IMR-90 (cell line): ENCODE measurements around the gene GLTPD2. TPM values are rescaled to one million over a fixed set of nuclear protein-coding genes. Genes with fewer than 3 reads are reported as not detected.

Experiments used
- ATAC-seq: fragments of 200-7000 bp; cut with Tn5 transposase; 2 replicates; pipeline ENCODE4 v1.9.1; 2020; ENCODE audit warnings: low read depth, mild to moderate bottlenecking, moderate library complexity
- BruUV-seq: library from RNA; stranded (reverse); fragments of 400-500 nt; replicated peaks from 2 replicates; lab custom pipeline; 2021; lab: Mats Ljungman, UMichigan
- CTCF ChIA-PET: fragments of 300-600 bp; formaldehyde crosslinking; extraction: SDS; loops from one replicate; lab custom pipeline; 2021; ENCODE audit warnings: antibody characterized with exemption; lab: Yijun Ruan, JAX
- POLR2A ChIA-PET: fragments of 300-600 bp; sonication (Branson Sonifier 250); formaldehyde crosslinking; loops from one replicate; lab custom pipeline; 2022; ENCODE audit warnings: antibody characterized with exemption; ENCODE audit not compliant: unreplicated experiment; lab: Charles Lee
- DNase-seq: peaks from one replicate; pipeline ENCODE4 v3.0.0; 2013
- H2AFZ ChIP-seq: replicated peaks from 2 replicates; pipeline ENCODE3; 2013; ENCODE audit warnings: low read length, mild to moderate bottlenecking; ENCODE audit not compliant: poor library complexity
- H2AK5ac ChIP-seq: 2 replicates; pipeline ENCODE4 v1.6.1; 2013; ENCODE audit warnings: low read depth, low read length, inconsistent platforms
- H2AK9ac ChIP-seq: replicated peaks from 2 replicates; pipeline ENCODE3; 2013; ENCODE audit warnings: mild to moderate bottlenecking, low read depth, low read length, moderate library complexity; ENCODE audit not compliant: poor library complexity
- H2BK120ac ChIP-seq: 2 replicates; pipeline ENCODE4 v1.6.1; 2013; ENCODE audit warnings: low read depth, low read length, inconsistent platforms
- H2BK15ac ChIP-seq: 3 replicates; pipeline ENCODE4 v1.6.1; 2013; ENCODE audit warnings: low read depth, low read length, inconsistent platforms
- H2BK20ac ChIP-seq: 2 replicates; pipeline ENCODE4 v1.6.1; 2013; ENCODE audit warnings: low read depth, mild to moderate bottlenecking, inconsistent platforms, low read length, moderate library complexity
- H2BK5ac ChIP-seq: 2 replicates; pipeline ENCODE4 v1.6.1; 2013; ENCODE audit warnings: mild to moderate bottlenecking, low read depth, low read length, inconsistent platforms; ENCODE audit not compliant: poor library complexity, severe bottlenecking
- H3K14ac ChIP-seq: replicated peaks from 2 replicates; pipeline ENCODE4 v1.6.1; 2013; ENCODE audit warnings: low read depth, low read length, inconsistent platforms
- H3K18ac ChIP-seq: 2 replicates; pipeline ENCODE4 v1.6.1; 2013; ENCODE audit warnings: low read depth, low read length, control low read depth
- H3K23ac ChIP-seq: 2 replicates; pipeline ENCODE4 v1.6.1; 2013; ENCODE audit warnings: low read depth, low read length, inconsistent platforms
- H3K27ac ChIP-seq: 2 replicates; pipeline ENCODE4 v1.5.1; 2013; ENCODE audit warnings: mild to moderate bottlenecking, control low read depth, low read length; ENCODE audit not compliant: insufficient read depth
- H3K27me3 ChIP-seq: 2 replicates; pipeline ENCODE4 v1.6.1; 2013; ENCODE audit warnings: low read length; ENCODE audit not compliant: control insufficient read depth, insufficient read depth
- H3K36me3 ChIP-seq: 2 replicates; pipeline ENCODE4 v1.6.1; 2013; ENCODE audit warnings: low read length, mixed read lengths; ENCODE audit not compliant: control insufficient read depth, insufficient read depth
- H3K4ac ChIP-seq: 2 replicates; pipeline ENCODE4 v1.6.1; 2013; ENCODE audit warnings: low read depth, low read length, inconsistent platforms
- H3K4me1 ChIP-seq: 2 replicates; pipeline ENCODE4 v1.6.1; 2013; ENCODE audit warnings: low read length, mixed read lengths; ENCODE audit not compliant: control insufficient read depth, insufficient read depth
- H3K4me2 ChIP-seq: 2 replicates; pipeline ENCODE4 v1.6.1; 2013; ENCODE audit warnings: low read depth, mild to moderate bottlenecking, control low read depth, low read length, moderate library complexity
- H3K4me3 ChIP-seq: 2 replicates; pipeline ENCODE4 v1.5.1; 2013; ENCODE audit warnings: low read depth, mild to moderate bottlenecking, control low read depth, low read length, moderate library complexity; ENCODE audit not compliant: insufficient read depth
- H3K56ac ChIP-seq: 2 replicates; pipeline ENCODE4 v1.6.1; 2013; ENCODE audit warnings: low read length, inconsistent platforms; ENCODE audit not compliant: insufficient read depth; ENCODE audit errors: extremely low read depth
- H3K79me1 ChIP-seq, 2 experiments: 2 replicates each; pipeline ENCODE4 v1.6.1; 2013; ENCODE audit warnings: low read length in 2 of 2, inconsistent platforms in 1 of 2, low read depth in 1 of 2
- H3K9ac ChIP-seq: 2 replicates; pipeline ENCODE4 v1.6.1; 2013; ENCODE audit warnings: low read depth, low read length, control low read depth
- H3K9me1 ChIP-seq: 2 replicates; pipeline ENCODE4 v1.6.1; 2013; ENCODE audit warnings: low read length, inconsistent platforms; ENCODE audit not compliant: insufficient read depth
- H3K9me3 ChIP-seq: 2 replicates; pipeline ENCODE4 v1.6.1; 2013; ENCODE audit warnings: low read length; ENCODE audit not compliant: control insufficient read depth, insufficient read depth
- H4K20me1 ChIP-seq: 2 replicates; pipeline ENCODE4 v1.6.1; 2013; ENCODE audit warnings: low read length, inconsistent platforms; ENCODE audit not compliant: insufficient read depth
- H4K5ac ChIP-seq: 2 replicates; pipeline ENCODE4 v1.6.1; 2013; ENCODE audit warnings: mild to moderate bottlenecking, low read depth, low read length, control low read depth
- H4K8ac ChIP-seq, 2 experiments: 2 replicates each; pipeline ENCODE4 v1.6.1; 2013; ENCODE audit warnings: low read depth in 2 of 2, low read length in 2 of 2, control low read depth in 1 of 2, inconsistent platforms in 1 of 2
- H4K91ac ChIP-seq: 2 replicates; pipeline ENCODE4 v1.6.1; 2013; ENCODE audit warnings: low read depth, low read length, inconsistent platforms; ENCODE audit not compliant: insufficient read depth
- CEBPB ChIP-seq: IDR thresholded peaks from 2 replicates; pipeline ENCODE4 v1.6.1; 2012; ENCODE audit warnings: low read depth, low read length, improper control_type of control experiment
- CHD1 ChIP-seq: IDR thresholded peaks from 2 replicates; pipeline ENCODE4 v1.6.1; 2012; ENCODE audit warnings: low read depth, low read length, improper control_type of control experiment
- MAFK ChIP-seq: IDR thresholded peaks from 2 replicates; pipeline ENCODE4 v1.6.1; 2012; ENCODE audit warnings: low read depth, low read length, improper control_type of control experiment
- MAZ ChIP-seq: IDR thresholded peaks from 2 replicates; pipeline ENCODE4 v1.6.1; 2012; ENCODE audit warnings: low read depth, mild to moderate bottlenecking, low read length, improper control_type of control experiment, moderate library complexity, borderline replicate concordance
- MXI1 ChIP-seq: IDR thresholded peaks from 2 replicates; pipeline ENCODE4 v1.6.1; 2012; ENCODE audit warnings: low read depth, mild to moderate bottlenecking, low read length, moderate library complexity, borderline replicate concordance
- NFE2L2 ChIP-seq: fragments of 150-350 bp; IDR thresholded peaks from 2 replicates; pipeline ENCODE4 v1.6.1; 2016; ENCODE audit warnings: low read depth, mild to moderate bottlenecking, low read length
- RAD21 ChIP-seq: IDR thresholded peaks from 2 replicates; pipeline ENCODE4 v1.6.1; 2012; ENCODE audit warnings: low read length, improper control_type of control experiment
- SMC3 ChIP-seq: fragments of 150-350 bp; IDR thresholded peaks from 2 replicates; pipeline ENCODE4 v1.6.1; 2016; ENCODE audit warnings: low read depth, mild to moderate bottlenecking, antibody characterized with exemption, low read length, moderate library complexity
- WGBS, 2 experiments: methylation state at CpG; one replicate each; pipeline versions ENCODE4 v1.1.5 to v1.1.7; 2013; ENCODE audit warnings: missing lambda C conversion rate in 2 of 2; ENCODE audit not compliant: insufficient read length in 1 of 2; ENCODE audit errors: extremely low coverage in 2 of 2; 5-methylcytosine and 5-hydroxymethylcytosine counted together
- dilution Hi-C: fragments of 300-500 bp; cut with HindIII; formaldehyde crosslinking; loops from one replicate; pipeline ENCODE4 v1.14.3; 2018; ENCODE audit warnings: low sequenced_read_pairs; ENCODE audit not compliant: unreplicated experiment
- in situ Hi-C: fragments of 300-500 bp; cut with MboI; formaldehyde crosslinking; loops from 3 replicates; pipeline ENCODE4 v1.14.3; 2019; ENCODE audit warnings: low sequenced_read_pairs, inconsistent platforms, mixed read lengths
- intact Hi-C: fragments of 100-400 bp; cut with micrococcal nuclease; formaldehyde crosslinking; loops from 2 replicates; pipeline ENCODE4 v1.10.0; 2022
- polyA plus RNA-seq, 3 experiments: library from polyadenylated mRNA; depleted of rRNA; stranded (reverse); fragments of >200 nt; gene quantifications; 2 replicates each; pipeline ENCODE4 v1.2.3, GENCODE V29; 2012; ENCODE audit warnings: low replicate concordance in 1 of 3
- total RNA-seq: library from RNA; depleted of rRNA; stranded (reverse); fragments of >200 nt; gene quantifications from 2 replicates; pipeline ENCODE4 v1.2.3, GENCODE V29; 2012
- TF ChIP-seq, protein P1 (sequence below): fragments of 150-350 bp; IDR thresholded peaks from 2 replicates; pipeline ENCODE4 v1.6.1; 2016; ENCODE audit warnings: low read depth, mild to moderate bottlenecking, low read length, moderate library complexity, borderline replicate concordance

GLTPD2 gene
- total and polyA plus RNA-seq, 2 of the 4 experiments (the other 2 are of a cell fraction) = not detected

GRCh38 chr17:4741544-4741943 is 47.2 kb upstream of the GLTPD2 start:
- Histone ChIP-seq H3K14ac (no peak overlapping the region), H2AK5ac (no peak overlapping the region), H3K27ac (no peak overlapping the region), H4K20me1 (no peaks in the 10 kb centered on the region), H3K9me1 (no peaks in the 10 kb centered on the region), H2BK15ac (no peak overlapping the region), H3K9me3 (no peaks in the 10 kb centered on the region), H2BK5ac (no peak overlapping the region), H4K8ac (no peak overlapping the region), H3K4me3 (no peak overlapping the region), H3K18ac (no peak overlapping the region), H4K5ac (no peak overlapping the region), H3K4me1 (peaks cover 8% of the 10 kb centered on the region; the same call in 1 of the 2 replicates), H3K23ac (no peak overlapping the region), H3K27me3 (peaks cover 77% of the 10 kb centered on the region), H3K36me3 (no peaks in the 10 kb centered on the region), H3K4me2 (no peak overlapping the region), H2AK9ac (no peak overlapping the region), H2AFZ (no peak overlapping the region), H3K56ac (no peak overlapping the region), H4K91ac (no peak overlapping the region), H3K9ac (no peak overlapping the region), H3K79me1 (no peaks in the 10 kb centered on the region), H2BK120ac (no peak overlapping the region), H3K4ac (no peak overlapping the region), H2BK20ac (no peak overlapping the region)
- intact Hi-C loops = no loop called here
- dilution Hi-C loops = no loop called here
- ChIA-PET CTCF (no interaction called here), POLR2A (no interaction called here)
- no peak for ATAC-seq
- no peak for TF ChIP-seq CHD1
- TF ChIP-seq, protein P1, sequence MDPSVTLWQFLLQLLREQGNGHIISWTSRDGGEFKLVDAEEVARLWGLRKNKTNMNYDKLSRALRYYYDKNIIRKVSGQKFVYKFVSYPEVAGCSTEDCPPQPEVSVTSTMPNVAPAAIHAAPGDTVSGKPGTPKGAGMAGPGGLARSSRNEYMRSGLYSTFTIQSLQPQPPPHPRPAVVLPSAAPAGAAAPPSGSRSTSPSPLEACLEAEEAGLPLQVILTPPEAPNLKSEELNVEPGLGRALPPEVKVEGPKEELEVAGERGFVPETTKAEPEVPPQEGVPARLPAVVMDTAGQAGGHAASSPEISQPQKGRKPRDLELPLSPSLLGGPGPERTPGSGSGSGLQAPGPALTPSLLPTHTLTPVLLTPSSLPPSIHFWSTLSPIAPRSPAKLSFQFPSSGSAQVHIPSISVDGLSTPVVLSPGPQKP = no peak
- no peak for TF ChIP-seq MXI1
- TF ChIP-seq CEBPB = no peak
- no peak for TF ChIP-seq MAZ
- no peak for TF ChIP-seq NFE2L2
- TF ChIP-seq SMC3 = no peak
- TF ChIP-seq RAD21 = no peak
- no peak for TF ChIP-seq MAFK
- BruUV-seq = no TSS peak
- in situ Hi-C loops = no loop called here
- WGBS, 2 experiments = 69% methylated on average over 3 of the region's 8 CpGs; no CpG with 5 or more reads in 1 of the 2 experiments
- no peak for DNase-seq
